ENCODE data around the gene ADCY9. TPM values are rescaled to one million over a fixed set of nuclear protein-coding genes. Genes with fewer than 3 reads are reported as not detected.

The ADCY9 gene
- total RNA-seq, 4 donors from 2014 or later: 6.3 to 22.3 (median 11.2) TPM

DNA sequence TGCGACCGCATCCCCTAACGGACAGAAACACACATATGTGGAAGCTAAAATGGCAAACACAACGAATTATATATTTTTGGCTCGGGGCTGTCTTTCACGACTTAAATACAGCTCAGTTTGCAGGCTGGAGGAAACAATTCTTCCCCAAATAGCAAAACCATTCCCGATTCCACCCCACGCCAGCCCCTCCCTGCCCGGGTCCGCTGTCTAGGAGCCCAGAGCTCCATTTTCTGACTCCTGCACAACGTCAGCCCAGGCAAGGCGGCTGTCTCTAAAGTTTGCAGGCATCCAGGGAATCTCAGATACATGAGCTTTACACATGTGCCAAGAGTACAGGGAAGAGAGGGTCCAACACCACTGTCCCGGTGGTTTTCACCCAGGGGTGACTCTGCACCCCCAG lies 110.5 kb downstream of the ADCY9 start:
- no peak for TF ChIP-seq POLR2A (IDR thresholded peaks at IDR 0.05)
- TF ChIP-seq, protein P1, sequence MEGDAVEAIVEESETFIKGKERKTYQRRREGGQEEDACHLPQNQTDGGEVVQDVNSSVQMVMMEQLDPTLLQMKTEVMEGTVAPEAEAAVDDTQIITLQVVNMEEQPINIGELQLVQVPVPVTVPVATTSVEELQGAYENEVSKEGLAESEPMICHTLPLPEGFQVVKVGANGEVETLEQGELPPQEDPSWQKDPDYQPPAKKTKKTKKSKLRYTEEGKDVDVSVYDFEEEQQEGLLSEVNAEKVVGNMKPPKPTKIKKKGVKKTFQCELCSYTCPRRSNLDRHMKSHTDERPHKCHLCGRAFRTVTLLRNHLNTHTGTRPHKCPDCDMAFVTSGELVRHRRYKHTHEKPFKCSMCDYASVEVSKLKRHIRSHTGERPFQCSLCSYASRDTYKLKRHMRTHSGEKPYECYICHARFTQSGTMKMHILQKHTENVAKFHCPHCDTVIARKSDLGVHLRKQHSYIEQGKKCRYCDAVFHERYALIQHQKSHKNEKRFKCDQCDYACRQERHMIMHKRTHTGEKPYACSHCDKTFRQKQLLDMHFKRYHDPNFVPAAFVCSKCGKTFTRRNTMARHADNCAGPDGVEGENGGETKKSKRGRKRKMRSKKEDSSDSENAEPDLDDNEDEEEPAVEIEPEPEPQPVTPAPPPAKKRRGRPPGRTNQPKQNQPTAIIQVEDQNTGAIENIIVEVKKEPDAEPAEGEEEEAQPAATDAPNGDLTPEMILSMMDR (IDR thresholded peaks at IDR 0.05): no peak
- Histone ChIP-seq H3K9me3 (no peaks in the 10 kb centered on the region), H3K4me3 (no peak overlapping the region), H3K27ac (no peak overlapping the region), H3K36me3 (no peaks in the 10 kb centered on the region), H3K4me1 (no peaks in the 10 kb centered on the region), H3K27me3 (no peaks in the 10 kb centered on the region)
- DNase-seq: no peak
- WGBS, 2 donors: 86 to 91% methylated on average over 8 to 13 of the region's 13 CpGs
- intact Hi-C loops (cut with DNase I): no loop called here

DNA sequence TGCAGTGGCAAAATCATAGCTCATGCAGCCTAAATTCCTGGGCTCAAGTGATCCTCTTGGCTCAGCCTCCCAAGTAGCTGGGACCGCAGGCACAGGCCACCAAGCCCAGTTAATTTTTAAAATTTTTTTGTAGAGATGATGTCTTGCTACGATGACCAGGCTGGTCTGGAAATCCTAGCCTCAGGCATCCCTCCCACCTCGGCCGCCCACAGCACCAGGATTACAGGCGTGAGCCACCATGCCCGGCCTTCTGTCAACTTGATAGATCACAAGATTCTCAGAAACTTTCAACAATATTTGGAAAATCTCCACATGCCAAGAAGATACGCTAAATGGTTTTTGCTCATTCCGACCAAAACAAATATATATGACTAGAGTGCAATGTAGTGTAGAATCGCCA lies 111.0 kb downstream of the ADCY9 start:
- intact Hi-C loops (cut with DNase I): no loop called here
- Histone ChIP-seq H3K27ac (no peak overlapping the region), H3K36me3 (no peaks in the 10 kb centered on the region), H3K4me3 (no peak overlapping the region), H3K27me3 (no peaks in the 10 kb centered on the region), H3K4me1 (peaks cover 0 to 4% (median 0%) of the 10 kb centered on the region in 3 donors), H3K9me3 (no peaks in the 10 kb centered on the region)
- no peak for DNase-seq
- 86 to 87% methylated on average over 9 of the region's 9 CpGs for WGBS, 2 donors
- TF ChIP-seq, protein P1 (IDR thresholded peaks at IDR 0.05): no peak
- no peak for TF ChIP-seq POLR2A (IDR thresholded peaks at IDR 0.05)

DNA sequence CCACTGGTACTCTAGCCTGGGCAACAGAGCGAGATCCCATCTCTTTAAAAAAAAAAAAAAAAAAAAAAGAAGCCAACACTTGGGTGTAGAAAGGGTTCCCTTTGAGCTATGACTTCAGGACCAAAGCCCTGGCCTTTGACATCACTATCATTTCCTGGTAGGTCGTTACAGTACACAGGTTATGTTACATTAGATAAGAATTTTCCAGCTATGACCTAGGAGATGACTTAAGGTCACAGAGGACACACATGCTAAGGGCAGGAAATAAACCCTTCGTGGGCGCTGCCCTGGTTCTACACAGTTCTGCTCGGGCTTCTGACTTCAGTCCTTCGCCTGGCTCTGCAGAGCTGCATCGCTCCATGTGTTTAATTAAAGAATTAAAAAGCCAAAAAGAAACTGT lies 112.0 kb downstream of the ADCY9 start:
- TF ChIP-seq, protein P1 (IDR thresholded peaks at IDR 0.05): no peak
- Histone ChIP-seq H3K27me3 (no peaks in the 10 kb centered on the region), H3K27ac (no peak overlapping the region), H3K9me3 (no peaks in the 10 kb centered on the region), H3K4me1 (peaks cover 0 to 12% (median 4%) of the 10 kb centered on the region in 3 donors), H3K4me3 (no peak overlapping the region), H3K36me3 (no peaks in the 10 kb centered on the region)
- no peak for DNase-seq
- WGBS, 2 donors: 82 to 92% methylated on average over 7 of the region's 7 CpGs
- intact Hi-C loops (cut with DNase I): no loop called here

DNA sequence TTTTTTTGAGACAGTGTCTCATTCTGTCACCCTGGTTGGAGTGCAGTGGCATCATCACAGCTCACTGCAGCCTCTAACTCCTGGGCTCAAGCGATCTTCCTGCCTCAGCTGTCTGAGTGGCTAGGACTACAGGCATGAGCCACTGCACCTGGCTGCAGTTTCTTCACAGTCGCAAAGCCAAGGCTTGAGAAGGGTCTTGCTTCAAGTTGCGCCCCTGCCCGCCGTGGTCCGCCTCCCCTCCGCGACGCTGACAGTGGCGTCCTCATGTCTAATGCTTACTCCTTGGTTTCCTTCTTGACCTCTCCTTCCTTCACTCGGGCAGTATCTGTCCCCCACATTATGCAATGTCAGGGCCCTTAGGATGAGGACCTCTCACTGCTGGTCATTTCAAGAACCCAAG lies 112.7 kb downstream of the ADCY9 start:
- H3K9me3 ChIP-seq: no peaks in the 10 kb centered on the region
- no peak overlapping the region for H3K27ac ChIP-seq
- no peaks in the 10 kb centered on the region for H3K27me3 ChIP-seq
- no peak overlapping the region for H3K4me3 ChIP-seq
- intact Hi-C loops (cut with DNase I): no loop called here
- peaks cover 0 to 17% (median 5%) of the 10 kb centered on the region in 3 donors for H3K4me1 ChIP-seq
- DNase-seq: no peak
- TF ChIP-seq POLR2A (IDR thresholded peaks at IDR 0.05): no peak
- TF ChIP-seq, protein P1 (IDR thresholded peaks at IDR 0.05): no peak
- H3K36me3 ChIP-seq: no peaks in the 10 kb centered on the region
- WGBS, 2 donors: 96 to 100% methylated on average over 3 to 11 of the region's 11 CpGs

DNA sequence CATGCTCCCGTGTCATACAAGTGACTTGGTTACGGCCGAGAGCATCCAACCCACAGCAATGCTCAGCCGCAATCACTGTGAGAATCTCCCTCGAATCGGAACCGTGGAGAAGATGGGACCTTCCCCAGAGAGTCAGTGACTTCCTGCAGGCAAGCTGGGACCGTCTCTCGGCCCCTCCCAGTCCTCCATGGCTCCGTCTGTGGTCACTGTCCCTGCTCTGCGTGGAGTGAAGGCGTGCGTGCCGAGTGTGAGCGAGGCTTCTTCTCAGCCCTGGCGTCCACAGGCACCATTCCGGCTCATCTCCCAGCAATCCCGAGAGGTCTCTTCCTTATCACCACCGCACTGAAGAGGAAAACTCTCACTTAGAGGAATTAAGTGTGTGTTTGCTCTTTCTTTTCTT lies 113.1 kb downstream of the ADCY9 start:
- no peak for DNase-seq
- Histone ChIP-seq H3K36me3 (no peaks in the 10 kb centered on the region), H3K9me3 (no peaks in the 10 kb centered on the region), H3K4me3 (no peak overlapping the region), H3K27ac (no peak overlapping the region), H3K27me3 (no peaks in the 10 kb centered on the region), H3K4me1 (peaks cover 0 to 17% (median 5%) of the 10 kb centered on the region in 3 donors)
- TF ChIP-seq POLR2A (IDR thresholded peaks at IDR 0.05): no peak
- TF ChIP-seq, protein P1 (IDR thresholded peaks at IDR 0.05): no peak
- intact Hi-C loops (cut with DNase I): no loop called here
- 88% methylated on average over 15 to 17 of the region's 19 CpGs for WGBS, 2 donors

Data from esophagus squamous epithelium (tissue), 5 donors.